Stimulated activated CD4-positive, alpha-beta T cell treated with anti-CD3 and anti-CD28 coated beads, Interleukin-4, amount 100 ng/mL, for 4 hours (primary cell): Measurements from ENCODE around the gene ACTR5.
"Not testable (repeated sequence)": the region's sequence is repeated elsewhere in the genome, so short reads cannot be mapped to it uniquely, and the experiment has no call there.

ENCODE experiments used
- DNase-seq, 2 experiments: peaks; one replicate each; pipeline ENCODE4 v3.0.0-alpha.2; 2020

The ACTR5 gene

GRCh38 chr20:38805958-38806854, 57.9 kb downstream of the ACTR5 start:
- peak; percentile 16 to 45 for DNase-seq

- DNase-seq: peak; percentile 21 to 59
Measured at GRCh38 chr20:38806855-38807655, 58.8 kb downstream of the ACTR5 start.

- no peak for DNase-seq
Measured at GRCh38 chr20:38809942-38810341, 61.7 kb downstream of the ACTR5 start.

GRCh38 chr20:38810926-38811630, 62.8 kb downstream of the ACTR5 start:
- DNase-seq: no peak

GRCh38 chr20:38811769-38812168, 63.5 kb downstream of the ACTR5 start:
- DNase-seq: no peak

GRCh38 chr20:38812182-38812581, 63.9 kb downstream of the ACTR5 start:
- no peak for DNase-seq

- DNase-seq: no peak
Measured at GRCh38 chr20:38812709-38813573, 64.7 kb downstream of the ACTR5 start.

GRCh38 chr20:38813574-38813962, 65.3 kb downstream of the ACTR5 start:
- not testable (repeated sequence) for DNase-seq

GRCh38 chr20:38815446-38815845, 67.2 kb downstream of the ACTR5 start:
- DNase-seq: no peak

- DNase-seq: no peak
Measured at GRCh38 chr20:38818113-38819065, 70.1 kb downstream of the ACTR5 start.
